ENCODE measurements around the gene GRIFIN.

GRIFIN gene

DNA sequence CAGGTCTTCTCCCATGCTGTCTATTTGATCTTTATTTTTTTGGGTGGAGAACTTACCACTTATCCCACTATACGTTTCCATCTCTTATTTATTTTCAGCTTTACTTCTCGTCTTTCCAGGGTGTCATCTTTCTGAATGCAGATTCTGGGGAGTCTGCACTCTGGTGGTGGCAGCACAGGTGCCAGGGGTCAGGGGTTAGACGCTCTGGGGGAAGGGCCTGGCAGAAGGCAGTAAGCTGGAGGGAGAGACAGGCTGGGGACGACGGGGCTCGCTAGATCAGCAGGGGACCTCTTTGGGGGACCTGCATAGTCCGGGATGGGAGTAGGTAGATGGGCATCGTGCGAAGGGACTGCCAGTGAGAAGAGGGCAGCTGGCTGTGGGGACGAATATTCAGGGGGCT is 50.4 kb downstream of the GRIFIN start:
- Histone ChIP-seq H4K20me1 (ENCODE audit: control insufficient read depth, insufficient read depth, low read depth, low read length) (no peaks in the 10 kb centered on the region), H3K9me3 (ENCODE audit: control insufficient read depth, insufficient read depth, low read length) (no peaks in the 10 kb centered on the region), H3K4me2 (ENCODE audit: low read length) (peak overlapping the region; percentile 5; the same call in 1 of the 2 replicates), H3K9me2 (replicated peaks; ENCODE audit: control insufficient read depth, low read length) (no peaks in the 10 kb centered on the region), H3K4me1 (ENCODE audit: control insufficient read depth, low read length) (peaks cover 17% of the 10 kb centered on the region), H3K79me2 (ENCODE audit: control insufficient read depth, low read length) (no peaks in the 10 kb centered on the region), H3K27me3 (ENCODE audit: control insufficient read depth, low read length) (no peaks in the 10 kb centered on the region), H3K36me3 (ENCODE audit: control insufficient read depth, low read length) (no peaks in the 10 kb centered on the region), H3K4me3 (ENCODE audit: low read length) (no peak overlapping the region), H3K27ac (ENCODE audit: low read depth, low read length) (no peak overlapping the region), H3F3A (ENCODE audit: control insufficient read depth, insufficient read depth) (no peaks in the 10 kb centered on the region)
- TF ChIP-seq, protein P1, sequence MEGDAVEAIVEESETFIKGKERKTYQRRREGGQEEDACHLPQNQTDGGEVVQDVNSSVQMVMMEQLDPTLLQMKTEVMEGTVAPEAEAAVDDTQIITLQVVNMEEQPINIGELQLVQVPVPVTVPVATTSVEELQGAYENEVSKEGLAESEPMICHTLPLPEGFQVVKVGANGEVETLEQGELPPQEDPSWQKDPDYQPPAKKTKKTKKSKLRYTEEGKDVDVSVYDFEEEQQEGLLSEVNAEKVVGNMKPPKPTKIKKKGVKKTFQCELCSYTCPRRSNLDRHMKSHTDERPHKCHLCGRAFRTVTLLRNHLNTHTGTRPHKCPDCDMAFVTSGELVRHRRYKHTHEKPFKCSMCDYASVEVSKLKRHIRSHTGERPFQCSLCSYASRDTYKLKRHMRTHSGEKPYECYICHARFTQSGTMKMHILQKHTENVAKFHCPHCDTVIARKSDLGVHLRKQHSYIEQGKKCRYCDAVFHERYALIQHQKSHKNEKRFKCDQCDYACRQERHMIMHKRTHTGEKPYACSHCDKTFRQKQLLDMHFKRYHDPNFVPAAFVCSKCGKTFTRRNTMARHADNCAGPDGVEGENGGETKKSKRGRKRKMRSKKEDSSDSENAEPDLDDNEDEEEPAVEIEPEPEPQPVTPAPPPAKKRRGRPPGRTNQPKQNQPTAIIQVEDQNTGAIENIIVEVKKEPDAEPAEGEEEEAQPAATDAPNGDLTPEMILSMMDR (IDR thresholded peaks at IDR 0.05; ENCODE audit: low read depth, low read length, poor library complexity, severe bottlenecking): no peak
- TF ChIP-seq EZH2phosphoT487 (IDR thresholded peaks at IDR 0.05; ENCODE audit: borderline replicate concordance, low read length): no peak
